ENCODE data around the gene OR2V1. TPM values are rescaled to one million over a fixed set of nuclear protein-coding genes. Genes with fewer than 3 reads are reported as not detected.

The OR2V1 gene
- total and polyA plus RNA-seq, 2 of the 13 experiments (the other 11 are each of a cell fraction or from before 2014, with no cell fraction given): not detected

DNA sequence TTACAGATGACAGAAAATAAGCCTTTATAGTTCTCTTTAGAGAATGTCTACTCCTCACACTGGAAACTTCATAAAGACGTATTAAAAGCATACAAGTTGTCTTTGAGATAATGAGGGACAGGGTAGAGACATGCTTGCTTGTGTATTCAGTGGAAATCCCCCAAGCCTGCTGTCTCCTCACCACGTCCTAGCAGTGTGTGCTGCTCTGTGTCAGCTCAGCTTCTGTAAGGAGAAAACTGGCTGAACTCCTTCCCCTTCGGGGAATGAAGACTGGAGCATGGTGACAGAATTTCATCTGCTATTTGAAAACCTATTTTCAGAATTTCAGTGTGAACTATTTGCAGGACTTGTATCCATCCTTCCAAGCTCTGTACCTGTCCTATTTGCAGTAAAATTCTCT lies 25.8 kb upstream of the OR2V1 start:
- Histone ChIP-seq H3K27ac (ENCODE audit: extremely low read length, insufficient read depth, low read length) (no peak overlapping the region), H3K9ac (ENCODE audit: insufficient read depth, low read depth, low read length) (no peak overlapping the region), H4K20me1 (ENCODE audit: insufficient read depth, low read length) (no peaks in the 10 kb centered on the region), H3K9me3 (ENCODE audit: low read length) (no peaks in the 10 kb centered on the region), H3K79me2 (ENCODE audit: insufficient read depth, low read length) (no peaks in the 10 kb centered on the region), H3K4me1 (ENCODE audit: insufficient read depth, low read length) (peaks cover 18% of the 10 kb centered on the region), H3K4me2 (ENCODE audit: low read depth, low read length) (no peak overlapping the region), H3K4me3 (replicated peaks in 1 of 3; ENCODE audit: insufficient read depth in 1 of 3, low read depth in 2 of 3, low read length in 3 of 3) (no peak overlapping the region), H3K27me3 (ENCODE audit: control insufficient read depth in 1 of 2, insufficient read depth in 2 of 2, low read length in 2 of 2) (peaks cover 3 to 35% of the 10 kb centered on the region in 2 experiments; a peak in 4 of 5 replicates), H3K36me3 (replicated peaks in 1 of 2; ENCODE audit: control insufficient read depth in 1 of 2, insufficient read depth in 2 of 2, low read length in 2 of 2) (no peaks in the 10 kb centered on the region), H2AFZ (ENCODE audit: low read length) (no peak overlapping the region)
- POLR2A ChIA-PET: no interaction called here
- FAIRE-seq: no peak
- WGBS (ENCODE audit: low lambda C conversion rate): 3% methylated on average over 3 of the region's 3 CpGs
- CTCF ChIA-PET (ENCODE audit: low intra/inter-chr PET ratio, low total read pairs): no interaction called here
- no peak for ATAC-seq
- no peak for DNase-seq (ENCODE audit: low spot score)
- intact Hi-C loops (cut with micrococcal nuclease; ENCODE audit: unreplicated experiment) (loop anchor here (10.0 kb wide), 1 partner anchor 292 kb away; the partner anchor contains the start of gene ZFP62), in situ Hi-C loops (cut with HindIII; ENCODE audit: extremely low pct_ligation_motif_present, low pct_unique_long_range_greater_than_20kb) (loop anchor here (5.0 to 10.0 kb wide), 2 partner anchors 284 to 372 kb away; no protein-coding TSS in a partner anchor)
- TF ChIP-seq SIX1 (CRISPR knock-in tag; IDR thresholded peaks at IDR 0.05; ENCODE audit: borderline replicate concordance) (no peak), KAT8 (CRISPR knock-in tag; IDR thresholded peaks at IDR 0.05) (no peak)
- BruUV-seq (replicated peaks): no TSS peak

DNA sequence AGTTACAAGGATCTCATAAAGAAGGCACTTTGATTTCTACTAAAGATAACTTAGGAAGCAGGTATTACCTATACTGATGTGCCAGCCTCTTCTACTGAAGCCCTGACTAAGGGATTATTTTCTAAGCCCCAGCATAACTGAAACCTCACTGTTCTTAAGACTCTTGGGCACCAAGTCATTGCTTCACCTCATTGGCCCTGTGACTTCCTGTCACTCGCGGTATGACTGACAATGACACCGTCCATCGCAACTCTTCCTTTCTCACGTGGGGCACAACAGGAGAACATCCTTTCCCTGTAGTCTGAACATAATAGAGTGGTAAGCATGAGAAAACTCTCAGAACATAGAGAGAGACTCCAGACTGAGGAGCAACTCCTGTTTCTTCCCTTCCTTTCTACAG lies 22.8 kb upstream of the OR2V1 start:
- POLR2A ChIA-PET: no interaction called here
- in situ Hi-C loops (cut with HindIII; ENCODE audit: extremely low pct_ligation_motif_present, low pct_unique_long_range_greater_than_20kb): loop anchor here (10.0 kb wide), 1 partner anchor 369 kb away; no protein-coding TSS in a partner anchor
- Histone ChIP-seq H2AFZ (ENCODE audit: low read length) (no peak overlapping the region), H3K27me3 (ENCODE audit: control insufficient read depth in 1 of 2, insufficient read depth in 2 of 2, low read length in 2 of 2) (peaks cover 12 to 63% of the 10 kb centered on the region in 2 experiments; a peak in 4 of 5 replicates), H3K4me1 (ENCODE audit: insufficient read depth, low read length) (no peaks in the 10 kb centered on the region), H3K27ac (ENCODE audit: extremely low read length, insufficient read depth, low read length) (no peak overlapping the region), H3K9ac (ENCODE audit: insufficient read depth, low read depth, low read length) (no peak overlapping the region), H3K79me2 (ENCODE audit: insufficient read depth, low read length) (no peaks in the 10 kb centered on the region), H3K4me2 (ENCODE audit: low read depth, low read length) (no peak overlapping the region), H3K4me3 (replicated peaks in 1 of 3; ENCODE audit: insufficient read depth in 1 of 3, low read depth in 2 of 3, low read length in 3 of 3) (no peak overlapping the region), H4K20me1 (ENCODE audit: insufficient read depth, low read length) (no peaks in the 10 kb centered on the region), H3K36me3 (replicated peaks in 1 of 2; ENCODE audit: control insufficient read depth in 1 of 2, insufficient read depth in 2 of 2, low read length in 2 of 2) (no peaks in the 10 kb centered on the region), H3K9me3 (ENCODE audit: low read length) (no peaks in the 10 kb centered on the region)
- CTCF ChIA-PET (ENCODE audit: low intra/inter-chr PET ratio, low total read pairs): no interaction called here
- intact Hi-C loops (cut with micrococcal nuclease; ENCODE audit: unreplicated experiment): loop anchor here (10.0 kb wide), 1 partner anchor 289 kb away; the partner anchor contains the start of gene ZFP62
- ATAC-seq (no peak), FAIRE-seq (no peak), DNase-seq (ENCODE audit: low spot score) (no peak)
- BruUV-seq (replicated peaks): no TSS peak
- WGBS (ENCODE audit: low lambda C conversion rate): 52% methylated on average over 5 of the region's 5 CpGs
- no peak for TF ChIP-seq ZNF543 (CRISPR knock-in tag; IDR thresholded peaks at IDR 0.05)
